HG03565 (cell line): Measurements from ENCODE around the gene COASY.
A peak's percentile ranks its signal among the peaks of the same experiment; 100 is the strongest.

Experiments
- ATAC-seq: cut with Tn5 transposase; IDR thresholded peaks from one replicate; pipeline ENCODE4 v1.9.1; 2021; ENCODE audit warnings: mild to moderate bottlenecking, moderate library complexity; ENCODE audit not compliant: unreplicated experiment

The COASY gene

GRCh38 chr17:42571435-42572225 lies 9.7 kb downstream of the COASY start:
- no peak for ATAC-seq

GRCh38 chr17:42573095-42573494 lies 11.1 kb downstream of the COASY start:
- no peak for ATAC-seq

- ATAC-seq = no peak
These were observed 12.5 kb downstream of the COASY start for GRCh38 chr17:42574463-42574862.

GRCh38 chr17:42577140-42577531 lies 15.2 kb downstream of the COASY start:
- no peak for ATAC-seq

- peak; percentile 60 for ATAC-seq
These were observed 15.8 kb downstream of the COASY start, which contains the start of gene PSMC3IP for GRCh38 chr17:42577532-42578281. Gene PSMC3IP, minus strand, starts transcription at chr17:42577729. Its CDS starts 43 bp downstream, at chr17:42577686.

GRCh38 chr17:42578282-42578869 lies 16.4 kb downstream of the COASY start:
- peak; percentile 40 for ATAC-seq

GRCh38 chr17:42579794-42580551 lies 18.0 kb downstream of the COASY start:
- no peak for ATAC-seq

GRCh38 chr17:42581744-42582270 lies 19.9 kb downstream of the COASY start:
- no peak for ATAC-seq

- no peak for ATAC-seq
These were observed 22.9 kb downstream of the COASY start for GRCh38 chr17:42584880-42585279.

GRCh38 chr17:42585353-42585752 lies 23.4 kb downstream of the COASY start:
- ATAC-seq = no peak

- ATAC-seq = no peak
These were observed 24.7 kb downstream of the COASY start for GRCh38 chr17:42586514-42587230.

GRCh38 chr17:42590886-42591285 lies 28.9 kb downstream of the COASY start:
- no peak for ATAC-seq

- ATAC-seq = no peak
These were observed 29.5 kb downstream of the COASY start for GRCh38 chr17:42591411-42591810.

- no peak for ATAC-seq
These were observed 34.4 kb downstream of the COASY start for GRCh38 chr17:42596386-42596785.

GRCh38 chr17:42598905-42599304 lies 37.0 kb downstream of the COASY start:
- no peak for ATAC-seq

GRCh38 chr17:42603318-42603717 lies 41.4 kb downstream of the COASY start:
- no peak for ATAC-seq

GRCh38 chr17:42607769-42608168 lies 45.8 kb downstream of the COASY start:
- no peak for ATAC-seq

- peak; percentile 24 for ATAC-seq
These were observed 46.6 kb downstream of the COASY start for GRCh38 chr17:42608305-42609181.

- ATAC-seq = peak; percentile 83
These were observed 47.4 kb downstream of the COASY start, which contains the start of the genes RETREG3 and TUBG1 for GRCh38 chr17:42609182-42609813. Gene RETREG3, minus strand, starts transcription at chr17:42609374. Its CDS starts 50 bp downstream, at chr17:42609324. Gene TUBG1, plus strand, starts transcription at chr17:42609683. Its CDS starts 55 bp downstream, at chr17:42609738.
